NB4 (cell line): ENCODE data around the gene MOSMO.

Experiments
- DNase-seq: peaks from one replicate; pipeline ENCODE4 v3.0.0; 2010; ENCODE audit warnings: low read depth
- H3K4me3 ChIP-seq: one replicate; pipeline ENCODE4 v1.5.1; 2011; ENCODE audit warnings: mild to moderate bottlenecking, low read depth, low read length, moderate library complexity
- MAX ChIP-seq: IDR thresholded peaks from 2 replicates; pipeline ENCODE4 v1.6.1; 2011; ENCODE audit warnings: low read depth, low read length
- MYC ChIP-seq: IDR thresholded peaks from 2 replicates; pipeline ENCODE4 v1.6.1; 2011; ENCODE audit warnings: low read depth, low read length
- POLR2A ChIP-seq: IDR thresholded peaks from 2 replicates; pipeline ENCODE4 v1.6.1; 2011; ENCODE audit warnings: mild to moderate bottlenecking; ENCODE audit not compliant: insufficient read length; ENCODE audit errors: extremely low read depth
- TF ChIP-seq, protein P1 (sequence below): IDR thresholded peaks from one replicate; pipeline ENCODE4 v1.5.1; 2012; ENCODE audit warnings: low read depth, low read length

MOSMO gene

DNA sequence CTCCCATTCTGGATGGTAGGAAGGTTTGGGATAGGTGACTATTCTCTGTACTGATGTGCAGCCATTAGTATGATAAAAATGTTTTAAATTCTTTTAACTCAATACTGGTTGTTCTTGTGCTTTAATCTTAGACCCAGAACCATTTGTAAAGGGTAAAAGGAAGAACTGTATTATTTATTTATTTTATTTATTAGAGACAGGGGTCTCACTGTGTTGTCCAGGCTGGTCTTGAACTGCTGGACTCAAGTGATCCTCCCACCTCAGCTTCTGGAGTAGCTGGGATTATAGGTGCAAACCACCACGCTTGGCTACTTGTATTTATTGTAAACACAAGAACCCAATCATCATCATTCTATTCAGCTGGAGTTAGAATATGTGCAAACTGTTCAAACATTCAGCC lies 2.2 kb upstream of the MOSMO start:
- TF ChIP-seq POLR2A (no peak), MAX (no peak), MYC (no peak)
- TF ChIP-seq, protein P1, sequence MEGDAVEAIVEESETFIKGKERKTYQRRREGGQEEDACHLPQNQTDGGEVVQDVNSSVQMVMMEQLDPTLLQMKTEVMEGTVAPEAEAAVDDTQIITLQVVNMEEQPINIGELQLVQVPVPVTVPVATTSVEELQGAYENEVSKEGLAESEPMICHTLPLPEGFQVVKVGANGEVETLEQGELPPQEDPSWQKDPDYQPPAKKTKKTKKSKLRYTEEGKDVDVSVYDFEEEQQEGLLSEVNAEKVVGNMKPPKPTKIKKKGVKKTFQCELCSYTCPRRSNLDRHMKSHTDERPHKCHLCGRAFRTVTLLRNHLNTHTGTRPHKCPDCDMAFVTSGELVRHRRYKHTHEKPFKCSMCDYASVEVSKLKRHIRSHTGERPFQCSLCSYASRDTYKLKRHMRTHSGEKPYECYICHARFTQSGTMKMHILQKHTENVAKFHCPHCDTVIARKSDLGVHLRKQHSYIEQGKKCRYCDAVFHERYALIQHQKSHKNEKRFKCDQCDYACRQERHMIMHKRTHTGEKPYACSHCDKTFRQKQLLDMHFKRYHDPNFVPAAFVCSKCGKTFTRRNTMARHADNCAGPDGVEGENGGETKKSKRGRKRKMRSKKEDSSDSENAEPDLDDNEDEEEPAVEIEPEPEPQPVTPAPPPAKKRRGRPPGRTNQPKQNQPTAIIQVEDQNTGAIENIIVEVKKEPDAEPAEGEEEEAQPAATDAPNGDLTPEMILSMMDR, result no peak
- H3K4me3 ChIP-seq, result no peak overlapping the region
- no peak for DNase-seq

DNA sequence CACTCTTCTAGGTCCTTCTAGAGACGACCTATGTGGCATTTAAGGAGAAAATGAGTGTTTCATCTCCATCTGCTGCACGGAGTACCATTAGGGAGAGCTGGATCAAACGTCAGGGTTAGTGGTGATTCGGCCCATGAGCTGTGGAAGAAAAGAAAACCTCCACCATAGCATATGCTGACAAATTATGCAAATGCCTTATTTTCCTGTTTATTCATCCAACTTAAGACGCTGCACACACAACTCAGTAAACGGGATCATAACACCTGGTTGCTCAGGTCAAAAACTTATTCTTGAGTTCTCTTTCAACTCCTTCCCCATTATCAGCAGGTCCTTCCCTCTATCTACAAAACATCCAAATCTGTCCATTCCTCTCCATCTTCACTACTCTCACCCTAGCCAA lies 1.3 kb upstream of the MOSMO start:
- peak overlapping the region; percentile 61 for H3K4me3 ChIP-seq
- TF ChIP-seq MAX (no peak), POLR2A (no peak), MYC (no peak)
- TF ChIP-seq, protein P1, result no peak

GRCh38 chr16:22007159-22007508 lies 777 bp upstream of the MOSMO start:
- H3K4me3 ChIP-seq, result peak overlapping the region; percentile 61
- DNase-seq, result peak; percentile 16
- TF ChIP-seq MAX (no peak), MYC (no peak), POLR2A (no peak)
- TF ChIP-seq, protein P1, result no peak

More for the DNA sequence above, 1.3 kb upstream of the MOSMO start:
- no peak for DNase-seq

DNA sequence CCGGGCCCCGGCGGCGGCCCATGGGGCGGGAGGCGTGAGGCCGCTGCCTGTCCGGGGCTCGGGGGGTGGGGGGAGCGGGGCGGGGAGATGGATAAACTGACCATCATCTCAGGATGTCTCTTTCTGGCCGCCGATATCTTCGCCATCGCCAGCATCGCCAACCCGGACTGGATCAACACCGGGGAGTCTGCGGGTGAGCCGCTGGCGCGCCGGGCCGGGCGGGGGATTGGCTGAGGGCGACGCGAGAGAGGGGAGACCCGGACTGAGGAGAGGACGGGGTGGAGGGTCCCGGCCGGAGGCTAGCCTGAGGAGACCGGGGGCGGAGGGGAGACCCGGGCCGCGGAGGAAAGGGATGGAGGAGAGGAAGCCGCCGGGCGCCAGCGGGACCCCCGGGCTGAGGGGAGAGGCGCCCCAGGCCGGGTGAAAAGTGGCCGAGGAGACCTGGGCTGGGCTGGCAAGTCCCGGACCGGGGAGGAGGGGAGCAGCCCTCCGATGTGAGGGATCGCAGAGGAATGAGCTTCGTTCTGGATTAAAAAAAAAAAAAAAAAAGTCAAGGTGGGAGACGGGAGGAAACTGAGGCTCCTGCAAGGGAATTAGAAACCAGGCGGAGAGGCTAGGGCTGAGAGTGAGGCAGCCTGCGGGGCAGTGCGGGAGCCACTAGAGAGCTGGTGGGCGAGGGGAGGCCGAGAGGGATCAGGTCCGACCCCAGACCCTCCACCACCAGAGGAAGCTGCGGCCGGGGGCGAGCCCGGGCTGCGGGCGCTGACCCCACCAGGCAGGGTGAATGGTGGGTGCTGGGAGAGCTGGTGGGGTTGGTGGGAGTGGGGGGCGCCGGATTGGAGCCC lies 526 bp downstream of the MOSMO start:
- peak; percentile 29 for DNase-seq
- no peak for TF ChIP-seq POLR2A
- no peak for TF ChIP-seq MAX
- TF ChIP-seq, protein P1, result no peak
- no peak for TF ChIP-seq MYC
- H3K4me3 ChIP-seq, result peak overlapping the region; percentile 65

- no peak overlapping the region for H3K4me3 ChIP-seq
- no peak for TF ChIP-seq MAX
- no peak for TF ChIP-seq POLR2A
- TF ChIP-seq, protein P1, result no peak
- TF ChIP-seq MYC, result no peak
- DNase-seq, result no peak
Observed at GRCh38 chr16:22010902-22011301, 3.0 kb downstream of the MOSMO start.

DNA sequence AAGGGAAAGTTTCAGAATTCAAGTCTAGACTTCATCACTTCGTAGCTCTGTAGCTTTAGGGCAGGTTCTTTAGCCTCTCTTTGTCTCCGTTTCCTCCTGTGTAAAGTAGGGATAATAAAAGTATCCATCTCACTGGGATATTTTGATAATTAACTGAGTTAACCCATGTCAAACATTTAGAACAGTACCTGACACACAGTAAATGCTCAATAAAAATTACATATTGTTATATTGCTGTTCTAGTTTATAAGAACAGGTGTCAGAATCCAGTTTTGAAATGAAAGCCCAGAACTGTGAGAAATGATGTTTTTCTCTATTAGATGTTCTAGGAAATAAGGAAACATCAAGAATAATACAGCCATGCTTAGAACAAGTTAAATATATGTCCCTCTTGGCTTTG lies 4.3 kb downstream of the MOSMO start:
- DNase-seq, result no peak
- H3K4me3 ChIP-seq, result no peak overlapping the region
- TF ChIP-seq MYC (no peak), MAX (no peak), POLR2A (no peak)
- TF ChIP-seq, protein P1, result no peak
